K562 (cell line): ENCODE measurements around the gene HAUS2. TPM values are rescaled to one million over a fixed set of nuclear protein-coding genes. Genes with fewer than 3 reads are reported as not detected.
A peak's percentile ranks its signal among the peaks of the same experiment; 100 is the strongest.

ENCODE experiments used
- CCAR2 ChIP-seq: fragments of 200-400 bp; formaldehyde crosslinking; IDR thresholded peaks from 2 replicates; pipeline ENCODE4 v1.6.1; 2017; ENCODE audit warnings: mild to moderate bottlenecking, low read depth, low read length
- CCNT2 ChIP-seq: IDR thresholded peaks from 2 replicates; pipeline ENCODE4 v1.6.1; 2011; ENCODE audit warnings: borderline replicate concordance, low read depth, mild to moderate bottlenecking, moderate library complexity, mixed read lengths, low read length; ENCODE audit not compliant: insufficient read length; ENCODE audit errors: extremely low read depth
- CTBP1 ChIP-seq: fragments of 450-650 bp; IDR thresholded peaks from 2 replicates; pipeline ENCODE4 v1.6.1; 2016; ENCODE audit warnings: borderline replicate concordance
- CTCF ChIP-seq, 3 experiments: IDR thresholded peaks in 2 of 3; conservative IDR thresholded peaks in 1 of 3; 2 replicates each; pipeline ENCODE4 v1.5.1; 2011 to 2012; ENCODE audit warnings: low read length in 3 of 3, mild to moderate bottlenecking in 3 of 3, control low read depth in 2 of 3, improper control_type of control experiment in 1 of 3, inconsistent platforms in 1 of 3, low read depth in 1 of 3, mixed read lengths in 1 of 3, moderate library complexity in 1 of 3; ENCODE audit not compliant: insufficient read depth in 2 of 3
- FOXA3 ChIP-seq, 2 experiments: fragments of 450-650 bp in 1 of 2; sonication (generic) in 1 of 2; formaldehyde crosslinking; IDR thresholded peaks in 1 of 2; conservative IDR thresholded peaks in 1 of 2; 2 replicates each; pipeline versions ENCODE4 v1.4.0 to v1.8.0; 2020 to 2022; ENCODE audit warnings: mild to moderate bottlenecking in 2 of 2, missing genetic modification reagents in 1 of 2
- HMG20B ChIP-seq: fragments of 250-450 bp; sonication (Bioruptor Pico); IDR thresholded peaks from 2 replicates; pipeline ENCODE4 v1.5.0; 2021; ENCODE audit warnings: mild to moderate bottlenecking
- HNRNPLL ChIP-seq: fragments of 200-400 bp; formaldehyde crosslinking; IDR thresholded peaks from 2 replicates; pipeline ENCODE4 v1.6.1; 2017; ENCODE audit warnings: low read length, low read depth, mild to moderate bottlenecking; ENCODE audit not compliant: poor library complexity, severe bottlenecking
- MEIS2 ChIP-seq: fragments of 450-650 bp; IDR thresholded peaks from 2 replicates; pipeline ENCODE4 v1.6.1; 2014; ENCODE audit warnings: mild to moderate bottlenecking; ENCODE audit not compliant: partially characterized antibody
- NCOA2 ChIP-seq, 2 experiments: fragments of 450-650 bp; IDR thresholded peaks; 2 replicates each; pipeline ENCODE4 v1.6.1; 2018; ENCODE audit warnings: mild to moderate bottlenecking in 2 of 2, moderate library complexity in 1 of 2; ENCODE audit not compliant: partially characterized antibody in 2 of 2
- NCOR1 ChIP-seq: fragments of 450-650 bp; IDR thresholded peaks from 2 replicates; pipeline ENCODE4 v1.6.1; 2016; ENCODE audit warnings: mild to moderate bottlenecking, moderate library complexity
- NR3C1 ChIP-seq: sonication (generic); formaldehyde crosslinking; IDR thresholded peaks from 2 replicates; pipeline ENCODE4 v1.8.1; 2022; ENCODE audit warnings: missing genetic modification reagents
- PCBP2 ChIP-seq: fragments of 200-400 bp; formaldehyde crosslinking; IDR thresholded peaks from 2 replicates; pipeline ENCODE4 v1.6.1; 2018; ENCODE audit warnings: low read length, low read depth, mild to moderate bottlenecking, moderate library complexity; ENCODE audit not compliant: poor library complexity, severe bottlenecking
- ZNF197 ChIP-seq: fragments of 200-800 bp; sonication (Bioruptor generic); IDR thresholded peaks from 2 replicates; pipeline ENCODE4 v1.6.1; 2016; ENCODE audit warnings: low read depth, missing genetic modification characterization, missing compliant biosample characterization
- ZNF407 ChIP-seq: fragments of 450-650 bp; IDR thresholded peaks from 2 replicates; pipeline ENCODE4 v1.6.1; 2016; ENCODE audit warnings: low read depth
- ZNF444 ChIP-seq: fragments of 250-450 bp; sonication (Bioruptor Pico); IDR thresholded peaks from 2 replicates; pipeline ENCODE4 v1.4.0; 2020; ENCODE audit warnings: mild to moderate bottlenecking, moderate library complexity
- ZNF766 ChIP-seq: fragments of 200-800 bp; sonication (Bioruptor generic); conservative IDR thresholded peaks from 2 replicates; pipeline ENCODE4 v1.6.1; 2016; ENCODE audit warnings: missing genetic modification characterization, missing compliant biosample characterization
- polyA plus RNA-seq, 8 experiments: library from polyadenylated mRNA; depleted of rRNA in 4 of 8; stranded (reverse) in 5 of 8; unstranded in 3 of 8; fragments of >200 nt; fragmentation: Nextera tagmentation in 2 of 8; fragmentation: Illumina TruSeq in 1 of 8; extraction: Ambion mirVana in 2 of 8; extraction: Trizol in 1 of 8; gene quantifications; 2 replicates each; pipeline versions ENCODE4 v1.2.1 to v1.2.3, GENCODE V29; 2011 to 2014; ENCODE audit warnings: inconsistent platforms in 1 of 8, missing spikeins in 1 of 8
- total RNA-seq, 7 experiments: library from RNA; depleted of rRNA in 6 of 7; stranded (reverse); fragments of >200 nt in 6 of 7; fragmentation: Illumina TruSeq in 2 of 7; extraction: Trizol in 2 of 7; gene quantifications; 2 replicates each; pipeline versions ENCODE4 v1.2.1 to v1.2.3, GENCODE V29; 2011 to 2021; ENCODE audit warnings: low replicate concordance in 1 of 7
- TF ChIP-seq, protein P1 (sequence below): fragments of 450-650 bp; formaldehyde crosslinking; IDR thresholded peaks from 2 replicates; pipeline ENCODE4 v1.4.0; 2022; ENCODE audit warnings: missing genetic modification characterization

The HAUS2 gene
- total and polyA plus RNA-seq, 9 of the 15 experiments (the other 6 are each of a cell fraction or from before 2014, with no cell fraction given) = 30.6 to 64.9 (median 54.1) TPM

DNA sequence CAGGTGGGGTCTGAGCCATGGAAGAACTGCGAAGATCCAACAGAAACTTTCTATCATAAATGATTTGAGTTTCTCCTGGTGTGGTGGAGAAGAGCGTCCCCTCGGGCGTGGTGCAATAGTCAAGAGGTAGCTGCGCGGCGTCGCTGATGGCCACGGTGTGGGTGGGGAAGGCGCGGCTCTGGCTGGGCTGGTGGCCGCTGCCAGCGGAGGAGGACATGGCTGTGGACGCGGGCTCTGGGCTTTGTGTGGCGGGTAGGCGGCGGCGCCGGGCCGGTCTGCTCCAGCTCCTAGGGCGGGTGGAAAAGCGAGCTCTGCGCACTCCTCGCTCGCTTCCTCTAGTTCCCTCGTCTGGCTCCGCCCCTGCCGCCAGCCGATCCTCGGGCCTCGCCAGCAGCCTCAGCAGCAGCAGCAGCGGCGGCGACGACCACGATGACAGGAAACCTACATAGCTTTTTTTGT lies 32.7 kb downstream of the HAUS2 start (continued):
- no peak for TF ChIP-seq NCOR1
- no peak for TF ChIP-seq ZNF197 (CRISPR knock-in tag)
- TF ChIP-seq PCBP2 = no peak
- no peak for TF ChIP-seq NCOA2 (IDR thresholded peaks at IDR 0.05; ENCODE audit: partially characterized antibody in 2 of 2)
- no peak for TF ChIP-seq ZNF407
- peak; percentile 39; the same call in 1 of the 2 replicates for TF ChIP-seq CTBP1
- TF ChIP-seq NR3C1 (CRISPR knock-in tag) = no peak
- no peak for TF ChIP-seq ZNF766
- no peak for TF ChIP-seq CTCF (IDR thresholded peaks at IDR 0.05 in 2 of 3, conservative IDR thresholded peaks at IDR 0.05 in 1 of 3; ENCODE audit: insufficient read depth in 2 of 3, low read depth in 1 of 3, low read length in 3 of 3)
- no peak for TF ChIP-seq MEIS2
- no peak for TF ChIP-seq ZNF444 (CRISPR knock-in tag)
- TF ChIP-seq CCAR2 = no peak
- TF ChIP-seq HNRNPLL = peak; percentile 64
- no peak for TF ChIP-seq HMG20B (CRISPR knock-in tag)
- no peak for TF ChIP-seq FOXA3 (CRISPR knock-in tag; conservative IDR thresholded peaks at IDR 0.05 in 1 of 2, IDR thresholded peaks at IDR 0.05 in 1 of 2)
- TF ChIP-seq, protein P1, sequence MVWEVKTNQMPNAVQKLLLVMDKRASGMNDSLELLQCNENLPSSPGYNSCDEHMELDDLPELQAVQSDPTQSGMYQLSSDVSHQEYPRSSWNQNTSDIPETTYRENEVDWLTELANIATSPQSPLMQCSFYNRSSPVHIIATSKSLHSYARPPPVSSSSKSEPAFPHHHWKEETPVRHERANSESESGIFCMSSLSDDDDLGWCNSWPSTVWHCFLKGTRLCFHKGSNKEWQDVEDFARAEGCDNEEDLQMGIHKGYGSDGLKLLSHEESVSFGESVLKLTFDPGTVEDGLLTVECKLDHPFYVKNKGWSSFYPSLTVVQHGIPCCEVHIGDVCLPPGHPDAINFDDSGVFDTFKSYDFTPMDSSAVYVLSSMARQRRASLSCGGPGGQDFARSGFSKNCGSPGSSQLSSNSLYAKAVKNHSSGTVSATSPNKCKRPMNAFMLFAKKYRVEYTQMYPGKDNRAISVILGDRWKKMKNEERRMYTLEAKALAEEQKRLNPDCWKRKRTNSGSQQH = no peak
- TF ChIP-seq CCNT2 = peak; percentile 31
